Measurements from ENCODE around the gene SSBP3. TPM values are rescaled to one million over a fixed set of nuclear protein-coding genes. Genes with fewer than 3 reads are reported as not detected.

The SSBP3 gene
- total RNA-seq, 1 donor = 11.7 TPM

DNA sequence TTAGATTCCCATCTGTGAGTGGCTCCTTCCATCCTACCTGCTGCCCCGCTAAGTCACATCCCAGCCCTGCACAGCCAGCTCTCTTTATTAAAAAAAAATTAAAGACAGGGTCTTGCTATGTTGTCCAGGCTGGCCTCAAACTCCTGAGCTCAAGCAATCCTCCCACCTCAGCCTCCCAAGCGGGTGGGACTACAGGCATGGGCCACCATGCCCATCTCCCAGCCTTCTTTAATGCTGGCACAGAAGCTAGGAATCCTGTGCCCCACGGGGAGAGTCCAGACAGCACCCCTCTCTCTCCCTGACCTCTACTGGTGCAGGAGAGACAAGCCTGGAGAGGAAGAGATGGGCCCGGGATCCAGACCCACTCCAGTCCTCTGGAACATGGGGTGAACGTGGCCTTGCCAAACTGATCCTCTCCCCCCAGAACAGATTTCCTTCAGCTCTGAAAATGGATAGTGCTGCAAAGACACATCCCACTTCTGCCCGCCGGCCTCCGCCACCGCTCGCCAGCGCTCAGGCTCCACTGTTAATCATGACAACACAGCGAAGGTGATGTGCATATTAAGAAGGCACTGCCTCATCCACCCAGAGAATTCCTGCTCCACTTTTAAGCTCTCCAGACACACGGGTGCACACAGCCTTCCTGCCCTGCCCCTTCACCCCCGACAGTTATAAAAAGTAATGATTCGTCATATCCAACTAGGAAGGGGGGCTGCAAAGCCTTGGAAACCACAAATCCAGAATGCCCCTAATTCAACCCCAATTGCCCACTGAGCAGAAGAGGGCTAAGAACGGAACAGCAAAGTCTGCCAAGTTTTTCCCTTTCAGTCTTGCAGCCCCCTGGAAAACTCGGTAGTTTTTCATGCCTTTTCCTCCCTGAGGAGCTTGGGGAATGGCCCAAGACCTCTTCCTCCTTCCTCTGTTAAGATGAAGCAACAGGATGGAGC lies 138.1 kb downstream of the SSBP3 start:
- DNase-seq (ENCODE audit: low read depth) = no peak
- H3K4me3 ChIP-seq (ENCODE audit: low read depth, low read length) = no peak overlapping the region
- TF ChIP-seq, protein P1, sequence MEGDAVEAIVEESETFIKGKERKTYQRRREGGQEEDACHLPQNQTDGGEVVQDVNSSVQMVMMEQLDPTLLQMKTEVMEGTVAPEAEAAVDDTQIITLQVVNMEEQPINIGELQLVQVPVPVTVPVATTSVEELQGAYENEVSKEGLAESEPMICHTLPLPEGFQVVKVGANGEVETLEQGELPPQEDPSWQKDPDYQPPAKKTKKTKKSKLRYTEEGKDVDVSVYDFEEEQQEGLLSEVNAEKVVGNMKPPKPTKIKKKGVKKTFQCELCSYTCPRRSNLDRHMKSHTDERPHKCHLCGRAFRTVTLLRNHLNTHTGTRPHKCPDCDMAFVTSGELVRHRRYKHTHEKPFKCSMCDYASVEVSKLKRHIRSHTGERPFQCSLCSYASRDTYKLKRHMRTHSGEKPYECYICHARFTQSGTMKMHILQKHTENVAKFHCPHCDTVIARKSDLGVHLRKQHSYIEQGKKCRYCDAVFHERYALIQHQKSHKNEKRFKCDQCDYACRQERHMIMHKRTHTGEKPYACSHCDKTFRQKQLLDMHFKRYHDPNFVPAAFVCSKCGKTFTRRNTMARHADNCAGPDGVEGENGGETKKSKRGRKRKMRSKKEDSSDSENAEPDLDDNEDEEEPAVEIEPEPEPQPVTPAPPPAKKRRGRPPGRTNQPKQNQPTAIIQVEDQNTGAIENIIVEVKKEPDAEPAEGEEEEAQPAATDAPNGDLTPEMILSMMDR (IDR thresholded peaks at IDR 0.05; ENCODE audit: insufficient read depth, low read length) = no peak

DNA sequence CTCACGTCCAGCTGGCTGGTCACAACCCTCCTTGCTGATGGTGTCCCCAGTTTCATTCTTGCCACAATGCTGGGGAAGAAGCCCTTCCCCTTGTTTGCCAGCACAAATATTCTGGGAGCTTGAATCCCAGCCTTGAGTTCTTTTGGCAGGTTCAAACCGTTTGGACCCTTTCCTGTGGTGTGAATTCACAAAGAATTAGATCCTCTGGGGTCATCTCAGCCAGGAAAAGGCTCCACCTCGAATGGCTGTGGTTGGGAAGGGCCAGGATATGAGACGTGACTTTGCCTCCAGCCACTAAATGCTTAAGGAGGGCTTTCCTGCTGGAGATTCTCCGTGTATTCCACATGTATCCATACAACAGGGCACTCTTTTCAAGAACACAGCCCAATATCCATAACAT lies 139.3 kb downstream of the SSBP3 start:
- TF ChIP-seq, protein P1 (IDR thresholded peaks at IDR 0.05; ENCODE audit: insufficient read depth, low read length) = no peak
- DNase-seq (ENCODE audit: low read depth) = no peak
- H3K4me3 ChIP-seq (ENCODE audit: low read depth, low read length) = no peak overlapping the region

- TF ChIP-seq, protein P1 (IDR thresholded peaks at IDR 0.05; ENCODE audit: insufficient read depth, low read length) = no peak
- no peak overlapping the region for H3K4me3 ChIP-seq (ENCODE audit: low read depth, low read length)
- DNase-seq (ENCODE audit: low read depth) = no peak
Measured at GRCh38 chr1:54266195-54266594, 140.0 kb downstream of the SSBP3 start.

- TF ChIP-seq, protein P1 (IDR thresholded peaks at IDR 0.05; ENCODE audit: insufficient read depth, low read length) = no peak
- no peak overlapping the region for H3K4me3 ChIP-seq (ENCODE audit: low read depth, low read length)
- DNase-seq (ENCODE audit: low read depth) = no peak
Measured at GRCh38 chr1:54265659-54266058, 140.5 kb downstream of the SSBP3 start.

DNA sequence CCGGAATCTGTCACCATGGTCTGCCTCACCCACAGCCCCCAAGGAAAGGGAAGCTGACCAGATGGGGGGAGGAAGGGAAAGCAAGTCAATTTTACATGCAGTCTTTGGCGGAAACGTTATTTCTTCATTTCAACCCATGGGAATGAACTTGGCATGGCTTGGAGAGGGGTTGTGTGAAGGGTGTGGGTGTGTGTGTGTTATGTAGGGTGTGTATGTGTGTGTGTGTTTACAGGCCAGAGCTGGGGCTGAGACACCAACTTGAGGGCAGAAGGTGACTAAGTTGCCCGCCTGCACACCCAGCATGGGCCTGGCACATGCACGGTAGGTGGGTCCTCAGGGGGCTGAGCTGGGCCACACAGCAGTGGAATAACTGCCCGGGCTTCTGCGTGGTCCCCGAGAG lies 141.1 kb downstream of the SSBP3 start:
- TF ChIP-seq, protein P1 (IDR thresholded peaks at IDR 0.05; ENCODE audit: insufficient read depth, low read length) = no peak
- no peak overlapping the region for H3K4me3 ChIP-seq (ENCODE audit: low read depth, low read length)
- DNase-seq (ENCODE audit: low read depth) = no peak

DNA sequence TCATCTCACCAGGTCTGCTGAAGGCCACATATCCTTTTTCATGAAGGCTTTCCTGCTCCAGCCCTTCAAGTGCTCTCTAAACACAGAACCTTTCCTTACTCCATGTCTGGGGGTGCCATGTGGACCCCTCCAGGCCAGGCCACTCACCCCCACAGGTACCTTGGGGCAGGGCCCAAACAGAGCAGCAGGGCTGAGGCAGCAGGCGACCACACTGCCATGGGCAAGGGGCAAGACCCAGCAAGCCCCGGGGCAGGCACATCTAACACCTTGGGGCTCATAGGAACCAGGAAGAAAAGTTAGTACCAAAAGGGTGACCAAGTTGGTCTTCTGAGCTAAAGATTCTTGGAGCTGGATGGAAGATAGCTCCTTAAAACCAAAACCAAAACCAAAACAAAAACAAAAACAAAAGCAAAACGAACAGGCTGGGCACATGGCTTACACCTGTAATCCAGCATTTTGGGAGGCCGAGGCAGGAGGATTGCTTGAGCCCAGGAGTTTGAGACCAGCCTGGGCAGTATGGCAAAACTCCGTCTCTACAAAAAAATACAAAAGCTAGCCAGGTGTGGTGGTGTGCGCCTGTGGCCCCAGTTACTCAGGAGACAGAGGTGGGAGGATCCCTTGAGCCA lies 142.5 kb downstream of the SSBP3 start:
- DNase-seq (ENCODE audit: low read depth) = no peak
- TF ChIP-seq, protein P1 (IDR thresholded peaks at IDR 0.05; ENCODE audit: insufficient read depth, low read length) = no peak
- no peak overlapping the region for H3K4me3 ChIP-seq (ENCODE audit: low read depth, low read length)
